ENCODE results near the gene POMGNT1. TPM values are rescaled to one million over a fixed set of nuclear protein-coding genes. Genes with fewer than 3 reads are reported as not detected.
A peak's percentile ranks its signal among the peaks of the same experiment; 100 is the strongest.

POMGNT1 gene
- total RNA-seq, 1 donor from 2014 or later, result 28.5 TPM

- Histone ChIP-seq H3K9me3 (no peaks in the 10 kb centered on the region), H3K27me3 (no peaks in the 10 kb centered on the region), H3K4me3 (no peak overlapping the region), H3K36me3 (no peaks in the 10 kb centered on the region), H3K27ac (no peak overlapping the region), H3K4me1 (peaks cover 4% of the 10 kb centered on the region)
- intact Hi-C loops (cut with DNase I), result no loop called here
- DNase-seq (ENCODE audit: extremely low spot score in 2 of 2), result no peak
- TF ChIP-seq POLR2A (IDR thresholded peaks at IDR 0.05), result no peak
- TF ChIP-seq POLR2AphosphoS5 (IDR thresholded peaks at IDR 0.05; ENCODE audit: insufficient read depth in 1 of 2, low read depth in 1 of 2), result no peak
- no peak for TF ChIP-seq CTCF (IDR thresholded peaks at IDR 0.05)
Observed at GRCh38 chr1:46221749-46222148, 23.5 kb upstream of the POMGNT1 start.

- intact Hi-C loops (cut with DNase I), result no loop called here
- TF ChIP-seq POLR2AphosphoS5 (IDR thresholded peaks at IDR 0.05; ENCODE audit: insufficient read depth in 1 of 2, low read depth in 1 of 2) (no peak), POLR2A (IDR thresholded peaks at IDR 0.05) (no peak), CTCF (IDR thresholded peaks at IDR 0.05) (no peak)
- Histone ChIP-seq H3K27me3 (no peaks in the 10 kb centered on the region), H3K4me1 (peaks cover 4% of the 10 kb centered on the region), H3K36me3 (no peaks in the 10 kb centered on the region), H3K4me3 (no peak overlapping the region), H3K27ac (no peak overlapping the region), H3K9me3 (no peaks in the 10 kb centered on the region)
- DNase-seq (ENCODE audit: extremely low spot score in 2 of 2), result no peak
Observed at GRCh38 chr1:46220808-46221207, 22.6 kb upstream of the POMGNT1 start.

GRCh38 chr1:46219551-46220520, 21.6 kb upstream of the POMGNT1 start:
- Histone ChIP-seq H3K27ac (peak overlapping the region; percentile 46), H3K27me3 (no peaks in the 10 kb centered on the region), H3K36me3 (no peaks in the 10 kb centered on the region), H3K4me3 (no peak overlapping the region), H3K4me1 (peaks cover 4% of the 10 kb centered on the region), H3K9me3 (no peaks in the 10 kb centered on the region)
- DNase-seq (ENCODE audit: extremely low spot score in 2 of 2), result no peak
- TF ChIP-seq POLR2AphosphoS5 (IDR thresholded peaks at IDR 0.05; ENCODE audit: insufficient read depth in 1 of 2, low read depth in 1 of 2) (no peak), CTCF (IDR thresholded peaks at IDR 0.05) (no peak), POLR2A (IDR thresholded peaks at IDR 0.05) (no peak)
- intact Hi-C loops (cut with DNase I), result no loop called here

- Histone ChIP-seq H3K9me3 (no peaks in the 10 kb centered on the region), H3K27me3 (no peaks in the 10 kb centered on the region), H3K4me3 (no peak overlapping the region), H3K27ac (peak overlapping the region; percentile 46), H3K36me3 (no peaks in the 10 kb centered on the region), H3K4me1 (peaks cover 4% of the 10 kb centered on the region)
- peak in 1 of 2 donors; percentile 73 for TF ChIP-seq POLR2AphosphoS5 (IDR thresholded peaks at IDR 0.05; ENCODE audit: insufficient read depth in 1 of 2, low read depth in 1 of 2)
- TF ChIP-seq CTCF (IDR thresholded peaks at IDR 0.05), result no peak
- intact Hi-C loops (cut with DNase I), result no loop called here
- DNase-seq (ENCODE audit: extremely low spot score in 2 of 2), result no peak
Observed at GRCh38 chr1:46218443-46218842, 20.2 kb upstream of the POMGNT1 start.

- TF ChIP-seq POLR2A (IDR thresholded peaks at IDR 0.05) (no peak), POLR2AphosphoS5 (IDR thresholded peaks at IDR 0.05; ENCODE audit: insufficient read depth in 1 of 2, low read depth in 1 of 2) (no peak), CTCF (IDR thresholded peaks at IDR 0.05) (no peak)
- H3K9me3 ChIP-seq, result no peaks in the 10 kb centered on the region
- intact Hi-C loops (cut with DNase I), result no loop called here
- no peak for DNase-seq (ENCODE audit: extremely low spot score in 2 of 2)
- H3K36me3 ChIP-seq, result no peaks in the 10 kb centered on the region
- H3K4me3 ChIP-seq, result no peak overlapping the region
- no peaks in the 10 kb centered on the region for H3K4me1 ChIP-seq
- no peak overlapping the region for H3K27ac ChIP-seq
- H3K27me3 ChIP-seq, result no peaks in the 10 kb centered on the region
Observed at GRCh38 chr1:46215504-46215903, 17.3 kb upstream of the POMGNT1 start.
